Spleen (tissue), 11 donors: ENCODE results near the gene CD209. TPM values are rescaled to one million over a fixed set of nuclear protein-coding genes. Genes with fewer than 3 reads are reported as not detected.

ENCODE experiments used
- DNase-seq: peaks from one replicate; pipeline ENCODE4 v3.0.0-alpha.2; 2020
- H3K27ac ChIP-seq, 8 donors: fragments of 200-600 bp; sonication (generic) in 7 of 8; 1 replicate in 4 of 8; 2 replicates in 4 of 8; pipeline versions ENCODE4 v1.5.0 to v1.8.0; 2016 to 2021; ENCODE audit warnings: inconsistent platforms in 4 of 8, mild to moderate bottlenecking in 4 of 8, moderate library complexity in 1 of 8
- H3K27me3 ChIP-seq, 7 donors: fragments of 200-600 bp; sonication (generic) in 6 of 7; replicated peaks in 1 of 7; 1 replicate in 4 of 7; 2 replicates in 3 of 7; pipeline versions ENCODE4 v1.5.0 to v1.8.0; 2016 to 2021; ENCODE audit warnings: inconsistent platforms in 3 of 7, mild to moderate bottlenecking in 1 of 7
- H3K36me3 ChIP-seq, 6 donors: fragments of 200-600 bp; sonication (generic) in 5 of 6; 1 replicate in 4 of 6; 2 replicates in 2 of 6; pipeline versions ENCODE4 v1.5.0 to v1.8.0; 2016 to 2021; ENCODE audit warnings: inconsistent platforms in 2 of 6
- H3K4me1 ChIP-seq, 6 donors: fragments of 200-600 bp; sonication (generic) in 5 of 6; 1 replicate in 3 of 6; 2 replicates in 3 of 6; pipeline versions ENCODE4 v1.5.0 to v1.8.0; 2016 to 2021; ENCODE audit warnings: inconsistent platforms in 3 of 6
- H3K4me3 ChIP-seq, 8 donors: fragments of 200-600 bp; sonication (generic) in 7 of 8; 1 replicate in 4 of 8; 2 replicates in 4 of 8; pipeline versions ENCODE4 v1.5.0 to v1.8.0; 2016 to 2021; ENCODE audit warnings: inconsistent platforms in 4 of 8, mild to moderate bottlenecking in 4 of 8, moderate library complexity in 2 of 8
- H3K9me3 ChIP-seq, 8 donors: fragments of 200-600 bp; sonication (generic) in 7 of 8; 1 replicate in 4 of 8; 2 replicates in 4 of 8; pipeline versions ENCODE4 v1.5.0 to v1.8.0; 2016 to 2021; ENCODE audit warnings: inconsistent platforms in 4 of 8
- POLR2A ChIP-seq, 3 donors: fragments of 450-650 bp; IDR thresholded peaks; one replicate each; pipeline ENCODE4 v1.5.1; 2017; ENCODE audit warnings: antibody characterized with exemption in 3 of 3, mild to moderate bottlenecking in 1 of 3
- POLR2AphosphoS5 ChIP-seq, 3 donors: sonication (generic); formaldehyde crosslinking; IDR thresholded peaks; one replicate each; pipeline ENCODE4 v1.5.1; 2017; ENCODE audit warnings: antibody characterized with exemption in 3 of 3
- WGBS, 5 donors: extraction: QIAGEN DNeasy Blood & Tissue Kit in 3 of 5; methylation state at CpG; one replicate each; pipeline versions ENCODE4 v1.1.5 to v1.1.7; 2013 to 2018; 5-methylcytosine and 5-hydroxymethylcytosine counted together
- intact Hi-C: fragments of 100-400 bp; cut with DNase I; formaldehyde crosslinking; loops from one replicate; pipeline ENCODE4 v1.15.0; 2023; ENCODE audit warnings: low total_unique reads
- polyA plus RNA-seq, 3 donors: library from polyadenylated mRNA; stranded (reverse); fragments of 200-250 nt; gene quantifications; one replicate each; pipeline ENCODE4 v1.2.1, GENCODE V29; 2013
- total RNA-seq, 7 donors: library from RNA; depleted of rRNA in 3 of 7; stranded (reverse); fragments of >200 nt in 3 of 7; fragmentation: NEBNext Ultra II Directional in 4 of 7; extraction: Animal tissue kit (Norgen Biotek cat#: 25700) in 4 of 7; gene quantifications; one replicate each; pipeline versions ENCODE4 v1.1.0 to v1.2.1, GENCODE V29; 2016 to 2021
- TF ChIP-seq, protein P1 (sequence below), 11 experiments: fragments of 200-600 bp in 7 of 11; fragments of 450-650 bp in 4 of 11; sonication (generic) in 4 of 11; IDR thresholded peaks in 8 of 11; conservative IDR thresholded peaks in 3 of 11; 1 replicate in 7 of 11; 2 replicates in 4 of 11; pipeline versions ENCODE4 v1.4.0 to v1.8.0; 2016 to 2021; ENCODE audit warnings: antibody characterized with exemption in 11 of 11, inconsistent platforms in 4 of 11, mild to moderate bottlenecking in 1 of 11
- donor health status: healthy with polysubstance abuse.
- donor health status: DM: no; HTN: no; CAD: no; lungs with moderate emphysema.
- donor health status: DM: no; HTN: no; CAD: no.
- donor health status: Bipolar disorder and iron deficiency.
- donor health status: healthy.
- donor health status: DM: no; HTN: no; CAD: no.
- donor health status: DM: yes; HTN: yes; CAD: no.

Gene CD209
- total and polyA plus RNA-seq, 10 donors: 0.42 to 22.2 (median 1.5) TPM

- Histone ChIP-seq H3K4me3 (no peak overlapping the region), H3K4me1 (peaks cover 4 to 26% (median 25%) of the 10 kb centered on the region in 6 donors), H3K27ac (no peak overlapping the region), H3K27me3 (peaks cover 8 to 40% (median 30%) of the 10 kb centered on the region in 7 donors), H3K36me3 (no peaks in the 10 kb centered on the region), H3K9me3 (peaks cover 0 to 10% (median 0%) of the 10 kb centered on the region in 8 donors)
- WGBS, 5 donors: 60 to 74% (median 62%) methylated on average over 7 of the region's 7 CpGs
- TF ChIP-seq POLR2A (IDR thresholded peaks at IDR 0.05) (no peak), POLR2AphosphoS5 (IDR thresholded peaks at IDR 0.05) (no peak)
- TF ChIP-seq, protein P1, sequence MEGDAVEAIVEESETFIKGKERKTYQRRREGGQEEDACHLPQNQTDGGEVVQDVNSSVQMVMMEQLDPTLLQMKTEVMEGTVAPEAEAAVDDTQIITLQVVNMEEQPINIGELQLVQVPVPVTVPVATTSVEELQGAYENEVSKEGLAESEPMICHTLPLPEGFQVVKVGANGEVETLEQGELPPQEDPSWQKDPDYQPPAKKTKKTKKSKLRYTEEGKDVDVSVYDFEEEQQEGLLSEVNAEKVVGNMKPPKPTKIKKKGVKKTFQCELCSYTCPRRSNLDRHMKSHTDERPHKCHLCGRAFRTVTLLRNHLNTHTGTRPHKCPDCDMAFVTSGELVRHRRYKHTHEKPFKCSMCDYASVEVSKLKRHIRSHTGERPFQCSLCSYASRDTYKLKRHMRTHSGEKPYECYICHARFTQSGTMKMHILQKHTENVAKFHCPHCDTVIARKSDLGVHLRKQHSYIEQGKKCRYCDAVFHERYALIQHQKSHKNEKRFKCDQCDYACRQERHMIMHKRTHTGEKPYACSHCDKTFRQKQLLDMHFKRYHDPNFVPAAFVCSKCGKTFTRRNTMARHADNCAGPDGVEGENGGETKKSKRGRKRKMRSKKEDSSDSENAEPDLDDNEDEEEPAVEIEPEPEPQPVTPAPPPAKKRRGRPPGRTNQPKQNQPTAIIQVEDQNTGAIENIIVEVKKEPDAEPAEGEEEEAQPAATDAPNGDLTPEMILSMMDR (IDR thresholded peaks at IDR 0.05 in 8 of 11, conservative IDR thresholded peaks at IDR 0.05 in 3 of 11): no peak
- DNase-seq: no peak
- intact Hi-C loops: no loop called here
These were observed 44.9 kb upstream of the CD209 start for GRCh38 chr19:7792281-7792680.

DNA sequence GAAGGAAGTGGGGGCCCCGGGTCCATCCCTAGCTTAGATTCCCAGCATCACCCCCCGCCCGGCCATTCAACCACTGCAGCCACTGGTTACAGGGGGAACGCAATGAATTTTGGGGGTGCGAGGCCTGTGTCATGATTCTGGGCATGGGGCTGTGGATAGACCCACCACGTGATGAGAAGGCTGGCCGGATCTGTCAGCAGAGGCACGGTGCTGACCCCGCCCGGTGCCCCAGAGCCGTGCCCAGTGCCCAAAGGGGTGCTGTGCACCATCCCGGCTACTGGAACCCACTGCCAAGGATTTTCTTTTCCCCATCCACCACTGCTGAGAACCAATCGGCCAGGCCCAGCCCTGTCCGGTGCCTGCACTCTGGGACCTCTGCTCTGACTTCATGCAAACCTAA is 43.1 kb upstream of the CD209 start:
- WGBS, 5 donors: 90 to 93% (median 91%) methylated on average over 13 to 14 of the region's 14 CpGs
- no peak for TF ChIP-seq POLR2A (IDR thresholded peaks at IDR 0.05)
- TF ChIP-seq, protein P1 (IDR thresholded peaks at IDR 0.05 in 8 of 11, conservative IDR thresholded peaks at IDR 0.05 in 3 of 11): no peak
- TF ChIP-seq POLR2AphosphoS5 (IDR thresholded peaks at IDR 0.05): no peak
- H3K9me3 ChIP-seq: peaks cover 0 to 11% (median 1%) of the 10 kb centered on the region in 8 donors
- no peak overlapping the region for H3K4me3 ChIP-seq
- no peaks in the 10 kb centered on the region for H3K36me3 ChIP-seq
- peaks cover 8 to 54% (median 31%) of the 10 kb centered on the region in 7 donors for H3K27me3 ChIP-seq
- H3K27ac ChIP-seq: no peak overlapping the region
- intact Hi-C loops: no loop called here
- peaks cover 4 to 31% (median 27%) of the 10 kb centered on the region in 6 donors for H3K4me1 ChIP-seq
- no peak for DNase-seq

DNA sequence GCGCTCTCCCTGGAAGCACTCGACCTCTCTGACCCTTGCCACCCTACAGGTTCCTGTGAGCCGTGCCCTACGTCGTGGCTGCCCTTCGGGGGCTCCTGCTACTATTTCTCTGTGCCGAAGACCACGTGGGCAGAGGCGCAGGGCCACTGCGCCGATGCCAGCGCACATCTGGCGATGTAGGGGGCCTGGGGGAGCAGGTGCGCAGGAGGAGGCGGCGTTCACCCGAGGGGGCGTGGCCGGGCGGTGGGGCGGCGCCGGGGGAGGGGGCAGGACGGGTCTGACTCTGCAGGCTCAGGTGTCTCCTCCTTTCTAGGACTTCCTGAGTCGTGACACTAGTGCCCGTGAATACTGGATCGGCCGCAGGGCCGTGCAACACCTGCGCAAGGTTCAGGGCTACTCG is 42.1 kb upstream of the CD209 start:
- WGBS, 5 donors: 4 to 26% (median 5%) methylated on average over 2 to 31 of the region's 31 CpGs
- TF ChIP-seq POLR2AphosphoS5 (IDR thresholded peaks at IDR 0.05): no peak
- no peak for TF ChIP-seq POLR2A (IDR thresholded peaks at IDR 0.05)
- TF ChIP-seq, protein P1 (IDR thresholded peaks at IDR 0.05 in 8 of 11, conservative IDR thresholded peaks at IDR 0.05 in 3 of 11): no peak
- Histone ChIP-seq H3K4me1 (peaks cover 4 to 31% (median 27%) of the 10 kb centered on the region in 6 donors), H3K27ac (no peak overlapping the region), H3K36me3 (no peaks in the 10 kb centered on the region), H3K27me3 (peaks cover 8 to 55% (median 31%) of the 10 kb centered on the region in 7 donors), H3K4me3 (peak overlapping the region in 3 of 8 donors; percentile 19 to 60 (median 31)), H3K9me3 (peaks cover 0 to 19% (median 7%) of the 10 kb centered on the region in 8 donors)
- peak; percentile 81 for DNase-seq
- intact Hi-C loops: no loop called here

- TF ChIP-seq, protein P1 (IDR thresholded peaks at IDR 0.05 in 8 of 11, conservative IDR thresholded peaks at IDR 0.05 in 3 of 11): no peak
- TF ChIP-seq POLR2AphosphoS5 (IDR thresholded peaks at IDR 0.05): no peak
- no peak for TF ChIP-seq POLR2A (IDR thresholded peaks at IDR 0.05)
- Histone ChIP-seq H3K27ac (no peak overlapping the region), H3K36me3 (no peaks in the 10 kb centered on the region), H3K4me3 (peak overlapping the region in 4 of 8 donors; percentile 5 to 60 (median 25)), H3K27me3 (peaks cover 8 to 60% (median 31%) of the 10 kb centered on the region in 7 donors), H3K4me1 (peaks cover 4 to 36% (median 30%) of the 10 kb centered on the region in 6 donors), H3K9me3 (peaks cover 0 to 18% (median 7%) of the 10 kb centered on the region in 8 donors)
- 3 to 6% (median 3%) methylated on average over 14 to 23 of the region's 23 CpGs; no CpG with 5 or more reads in 1 of the 5 donors for WGBS, 5 donors
- intact Hi-C loops: no loop called here
- peak; percentile 60 for DNase-seq
These were observed 41.6 kb upstream of the CD209 start for GRCh38 chr19:7788933-7789323.
